OCI-LY3 (cell line): ENCODE results near the gene ZC3H7A.

Source experiments
- H2AFZ ChIP-seq: fragments of 200-600, 300-600 bp; shearing (Covaris generic); 2 replicates; pipeline ENCODE4 v1.6.0; 2014; ENCODE audit warnings: antibody characterized with exemption, low read depth, low read length
- H3K27ac ChIP-seq: fragments of 200-600, 300-600 bp; sonication (generic); 2 replicates; pipeline ENCODE4 v1.5.1; 2014; ENCODE audit warnings: mild to moderate bottlenecking, low read length, moderate library complexity, mixed read lengths
- H3K27me3 ChIP-seq: fragments of 200-600, 300-600 bp; sonication (generic); 2 replicates; pipeline ENCODE4 v1.6.1; 2014; ENCODE audit warnings: low read depth, low read length, mixed read lengths
- H3K36me3 ChIP-seq: fragments of 200-600, 300-600 bp; sonication (generic); replicated peaks from 2 replicates; pipeline ENCODE3; 2014; ENCODE audit warnings: low read depth, low read length, mixed read lengths
- H3K4me1 ChIP-seq: fragments of 300-600, 200-600 bp; sonication (generic); 2 replicates; pipeline ENCODE4 v1.6.1; 2014; ENCODE audit warnings: low read length, mixed read lengths
- H3K4me2 ChIP-seq: fragments of 200-600, 300-600 bp; sonication (generic); 2 replicates; pipeline ENCODE4 v1.6.1; 2014; ENCODE audit warnings: low read length, mixed read lengths
- H3K4me3 ChIP-seq: fragments of 300-600, 200-600 bp; sonication (generic); 2 replicates; pipeline ENCODE4 v1.5.1; 2014; ENCODE audit warnings: antibody characterized with exemption, mild to moderate bottlenecking, low read length, moderate library complexity
- H3K79me2 ChIP-seq: fragments of 300-600, 200-600 bp; shearing (Covaris generic); 2 replicates; pipeline ENCODE4 v1.6.1; 2014; ENCODE audit warnings: mild to moderate bottlenecking, low read length, mixed read lengths
- H3K9ac ChIP-seq: fragments of 300-600, 200-600 bp; shearing (Covaris generic); 2 replicates; pipeline ENCODE4 v1.6.0; 2014; ENCODE audit warnings: mild to moderate bottlenecking, low read length, moderate library complexity
- H3K9me3 ChIP-seq: fragments of 200-600, 300-600 bp; shearing (Covaris generic); 2 replicates; pipeline ENCODE4 v1.6.1; 2014; ENCODE audit warnings: low read length, mixed read lengths; ENCODE audit not compliant: insufficient read depth
- H4K20me1 ChIP-seq: fragments of 200-600, 300-600 bp; sonication (generic); 2 replicates; pipeline ENCODE4 v1.6.1; 2016; ENCODE audit warnings: low read length, mixed read lengths; ENCODE audit not compliant: insufficient read depth
- EZH2phosphoT487 ChIP-seq: fragments of 200-600 bp; shearing (Covaris generic); IDR thresholded peaks from 2 replicates; pipeline ENCODE4 v1.6.1; 2018; ENCODE audit warnings: antibody characterized with exemption, mixed run types, low read depth
- TF ChIP-seq, protein P1 (sequence below): fragments of 200-600, 300-600 bp; sonication (generic); IDR thresholded peaks from 2 replicates; pipeline ENCODE4 v1.5.1; 2014; ENCODE audit warnings: antibody characterized with exemption, low read length, low read depth

Gene ZC3H7A

GRCh38 chr16:11799017-11799381 lies 1.9 kb upstream of the ZC3H7A start:
- no peaks in the 10 kb centered on the region for H3K9me3 ChIP-seq
- H3K27me3 ChIP-seq = no peaks in the 10 kb centered on the region
- H3K4me1 ChIP-seq = peaks cover 40% of the 10 kb centered on the region
- peak overlapping the region; percentile 98 for H3K9ac ChIP-seq
- peaks cover 70% of the 10 kb centered on the region for H3K79me2 ChIP-seq
- H3K27ac ChIP-seq = peak overlapping the region; percentile 87
- H3K4me2 ChIP-seq = peak overlapping the region; percentile 94
- H3K36me3 ChIP-seq = peaks cover 34% of the 10 kb centered on the region
- peak overlapping the region; percentile 92 for H3K4me3 ChIP-seq
- H4K20me1 ChIP-seq = peaks cover 34% of the 10 kb centered on the region; the same call in 1 of the 2 replicates
- TF ChIP-seq, protein P1, sequence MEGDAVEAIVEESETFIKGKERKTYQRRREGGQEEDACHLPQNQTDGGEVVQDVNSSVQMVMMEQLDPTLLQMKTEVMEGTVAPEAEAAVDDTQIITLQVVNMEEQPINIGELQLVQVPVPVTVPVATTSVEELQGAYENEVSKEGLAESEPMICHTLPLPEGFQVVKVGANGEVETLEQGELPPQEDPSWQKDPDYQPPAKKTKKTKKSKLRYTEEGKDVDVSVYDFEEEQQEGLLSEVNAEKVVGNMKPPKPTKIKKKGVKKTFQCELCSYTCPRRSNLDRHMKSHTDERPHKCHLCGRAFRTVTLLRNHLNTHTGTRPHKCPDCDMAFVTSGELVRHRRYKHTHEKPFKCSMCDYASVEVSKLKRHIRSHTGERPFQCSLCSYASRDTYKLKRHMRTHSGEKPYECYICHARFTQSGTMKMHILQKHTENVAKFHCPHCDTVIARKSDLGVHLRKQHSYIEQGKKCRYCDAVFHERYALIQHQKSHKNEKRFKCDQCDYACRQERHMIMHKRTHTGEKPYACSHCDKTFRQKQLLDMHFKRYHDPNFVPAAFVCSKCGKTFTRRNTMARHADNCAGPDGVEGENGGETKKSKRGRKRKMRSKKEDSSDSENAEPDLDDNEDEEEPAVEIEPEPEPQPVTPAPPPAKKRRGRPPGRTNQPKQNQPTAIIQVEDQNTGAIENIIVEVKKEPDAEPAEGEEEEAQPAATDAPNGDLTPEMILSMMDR = no peak
- no peak for TF ChIP-seq EZH2phosphoT487
- no peak overlapping the region for H2AFZ ChIP-seq

- peak overlapping the region; percentile 98 for H3K9ac ChIP-seq
- H3K27me3 ChIP-seq = no peaks in the 10 kb centered on the region
- peaks cover 37% of the 10 kb centered on the region for H3K36me3 ChIP-seq
- H3K79me2 ChIP-seq = peaks cover 81% of the 10 kb centered on the region
- H4K20me1 ChIP-seq = peaks cover 36% of the 10 kb centered on the region; the same call in 1 of the 2 replicates
- peaks cover 50% of the 10 kb centered on the region for H3K4me1 ChIP-seq
- peak overlapping the region; percentile 87 for H3K27ac ChIP-seq
- peak overlapping the region; percentile 94 for H3K4me2 ChIP-seq
- no peak for TF ChIP-seq EZH2phosphoT487
- TF ChIP-seq, protein P1 = no peak
- H3K9me3 ChIP-seq = no peaks in the 10 kb centered on the region
- no peak overlapping the region for H2AFZ ChIP-seq
- peak overlapping the region; percentile 92 for H3K4me3 ChIP-seq
These were observed 870 bp upstream of the ZC3H7A start for GRCh38 chr16:11797957-11798299.

GRCh38 chr16:11796227-11797165 lies 562 bp downstream of the ZC3H7A start:
- peak overlapping the region; percentile 89 for H3K27ac ChIP-seq
- H3K9me3 ChIP-seq = no peaks in the 10 kb centered on the region
- H3K4me3 ChIP-seq = peak overlapping the region; percentile 83
- H3K36me3 ChIP-seq = peaks cover 48% of the 10 kb centered on the region
- H3K4me2 ChIP-seq = peak overlapping the region; percentile 87
- H3K9ac ChIP-seq = peak overlapping the region; percentile 99
- H3K27me3 ChIP-seq = no peaks in the 10 kb centered on the region
- TF ChIP-seq, protein P1 = no peak
- no peak for TF ChIP-seq EZH2phosphoT487
- no peak overlapping the region for H2AFZ ChIP-seq
- peaks cover 93% of the 10 kb centered on the region for H3K79me2 ChIP-seq
- H4K20me1 ChIP-seq = peaks cover 47% of the 10 kb centered on the region
- H3K4me1 ChIP-seq = peaks cover 65% of the 10 kb centered on the region

GRCh38 chr16:11795887-11796226 lies 1.2 kb downstream of the ZC3H7A start:
- no peak overlapping the region for H2AFZ ChIP-seq
- peak overlapping the region; percentile 99 for H3K9ac ChIP-seq

More at GRCh38 chr16:11795887-11796226, 1.2 kb downstream of the ZC3H7A start:
- Histone ChIP-seq H3K36me3 (peaks cover 49% of the 10 kb centered on the region), H3K79me2 (peaks cover 95% of the 10 kb centered on the region), H3K4me1 (peaks cover 69% of the 10 kb centered on the region), H3K4me2 (peak overlapping the region; percentile 87), H3K27ac (peak overlapping the region; percentile 89), H3K4me3 (peak overlapping the region; percentile 83), H3K27me3 (no peaks in the 10 kb centered on the region), H4K20me1 (peaks cover 49% of the 10 kb centered on the region), H3K9me3 (no peaks in the 10 kb centered on the region)
- TF ChIP-seq, protein P1 = no peak
- TF ChIP-seq EZH2phosphoT487 = no peak
